HG03520 (cell line): ENCODE data around the gene VPS26B.
"Not testable (repeated sequence)": the region's sequence is repeated elsewhere in the genome, so short reads cannot be mapped to it uniquely, and the experiment has no call there.

Experiments used
- ATAC-seq: cut with Tn5 transposase; IDR thresholded peaks from one replicate; pipeline ENCODE4 v1.9.1; 2021; ENCODE audit warnings: mild to moderate bottlenecking, moderate library complexity; ENCODE audit not compliant: unreplicated experiment

Gene VPS26B

GRCh38 chr11:134277183-134278001 is 52.9 kb downstream of the VPS26B start:
- no peak for ATAC-seq

GRCh38 chr11:134278356-134278755 is 53.9 kb downstream of the VPS26B start:
- no peak for ATAC-seq

- not testable (repeated sequence) for ATAC-seq
Observed at GRCh38 chr11:134281635-134282034, 57.2 kb downstream of the VPS26B start.

GRCh38 chr11:134282121-134283045 is 57.9 kb downstream of the VPS26B start:
- ATAC-seq, result no peak

- no peak for ATAC-seq
Observed at GRCh38 chr11:134283461-134284230, 59.2 kb downstream of the VPS26B start.

GRCh38 chr11:134284349-134284748 is 59.9 kb downstream of the VPS26B start:
- ATAC-seq, result not testable (repeated sequence)

GRCh38 chr11:134287561-134287960 is 63.1 kb downstream of the VPS26B start:
- no peak for ATAC-seq

GRCh38 chr11:134288486-134288885 is 64.0 kb downstream of the VPS26B start:
- ATAC-seq, result no peak

GRCh38 chr11:134289167-134289566 is 64.7 kb downstream of the VPS26B start:
- ATAC-seq, result no peak

- no peak for ATAC-seq
Observed at GRCh38 chr11:134289789-134290188, 65.3 kb downstream of the VPS26B start.

GRCh38 chr11:134290646-134291045 is 66.2 kb downstream of the VPS26B start:
- no peak for ATAC-seq

GRCh38 chr11:134291196-134291595 is 66.7 kb downstream of the VPS26B start:
- no peak for ATAC-seq

- no peak for ATAC-seq
Observed at GRCh38 chr11:134292661-134293060, 68.2 kb downstream of the VPS26B start.

- no peak for ATAC-seq
Observed at GRCh38 chr11:134293119-134294113, 68.9 kb downstream of the VPS26B start.

- no peak for ATAC-seq
Observed at GRCh38 chr11:134294664-134295063, 70.2 kb downstream of the VPS26B start.
